GM12875 (cell line): ENCODE data around the gene ZNF532.

ENCODE experiments used
- H3K4me3 ChIP-seq: one replicate; pipeline ENCODE4 v1.5.1; 2011; ENCODE audit warnings: low read depth, low read length, control low read depth
- TF ChIP-seq, protein P1 (sequence below): IDR thresholded peaks from 2 replicates; pipeline ENCODE4 v1.5.1; 2011; ENCODE audit warnings: low read depth, mild to moderate bottlenecking, control low read depth, inconsistent platforms, low read length, moderate library complexity, borderline replicate concordance; ENCODE audit not compliant: insufficient read depth

Gene ZNF532

DNA sequence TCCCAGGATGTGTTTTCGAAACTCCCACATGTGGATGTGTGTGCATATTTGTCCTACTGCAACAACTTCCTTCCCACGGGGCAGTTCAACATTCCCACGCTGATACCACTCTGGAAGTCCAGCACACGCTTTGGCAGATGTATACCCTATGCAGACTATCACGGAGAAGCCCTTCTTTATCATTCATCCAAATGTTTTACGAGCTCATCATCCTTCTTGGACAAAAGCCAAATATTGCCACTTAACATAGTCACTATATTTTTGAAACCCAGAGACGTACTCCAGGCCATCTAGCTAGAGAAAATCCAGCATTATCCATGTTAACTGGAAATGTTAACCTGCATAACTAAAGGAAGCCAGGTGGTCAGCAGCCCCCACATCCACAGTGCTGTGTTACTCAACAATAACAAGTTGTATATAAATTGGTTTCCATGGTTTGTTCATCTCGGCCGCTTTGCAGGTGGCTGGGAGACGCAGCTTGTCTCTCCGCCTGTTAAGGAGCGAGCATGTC lies 131.5 kb downstream of the ZNF532 start:
- no peak overlapping the region for H3K4me3 ChIP-seq
- TF ChIP-seq, protein P1, sequence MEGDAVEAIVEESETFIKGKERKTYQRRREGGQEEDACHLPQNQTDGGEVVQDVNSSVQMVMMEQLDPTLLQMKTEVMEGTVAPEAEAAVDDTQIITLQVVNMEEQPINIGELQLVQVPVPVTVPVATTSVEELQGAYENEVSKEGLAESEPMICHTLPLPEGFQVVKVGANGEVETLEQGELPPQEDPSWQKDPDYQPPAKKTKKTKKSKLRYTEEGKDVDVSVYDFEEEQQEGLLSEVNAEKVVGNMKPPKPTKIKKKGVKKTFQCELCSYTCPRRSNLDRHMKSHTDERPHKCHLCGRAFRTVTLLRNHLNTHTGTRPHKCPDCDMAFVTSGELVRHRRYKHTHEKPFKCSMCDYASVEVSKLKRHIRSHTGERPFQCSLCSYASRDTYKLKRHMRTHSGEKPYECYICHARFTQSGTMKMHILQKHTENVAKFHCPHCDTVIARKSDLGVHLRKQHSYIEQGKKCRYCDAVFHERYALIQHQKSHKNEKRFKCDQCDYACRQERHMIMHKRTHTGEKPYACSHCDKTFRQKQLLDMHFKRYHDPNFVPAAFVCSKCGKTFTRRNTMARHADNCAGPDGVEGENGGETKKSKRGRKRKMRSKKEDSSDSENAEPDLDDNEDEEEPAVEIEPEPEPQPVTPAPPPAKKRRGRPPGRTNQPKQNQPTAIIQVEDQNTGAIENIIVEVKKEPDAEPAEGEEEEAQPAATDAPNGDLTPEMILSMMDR = no peak

GRCh38 chr18:58996696-58997095 lies 132.0 kb downstream of the ZNF532 start:
- H3K4me3 ChIP-seq = no peak overlapping the region
- TF ChIP-seq, protein P1 = no peak

DNA sequence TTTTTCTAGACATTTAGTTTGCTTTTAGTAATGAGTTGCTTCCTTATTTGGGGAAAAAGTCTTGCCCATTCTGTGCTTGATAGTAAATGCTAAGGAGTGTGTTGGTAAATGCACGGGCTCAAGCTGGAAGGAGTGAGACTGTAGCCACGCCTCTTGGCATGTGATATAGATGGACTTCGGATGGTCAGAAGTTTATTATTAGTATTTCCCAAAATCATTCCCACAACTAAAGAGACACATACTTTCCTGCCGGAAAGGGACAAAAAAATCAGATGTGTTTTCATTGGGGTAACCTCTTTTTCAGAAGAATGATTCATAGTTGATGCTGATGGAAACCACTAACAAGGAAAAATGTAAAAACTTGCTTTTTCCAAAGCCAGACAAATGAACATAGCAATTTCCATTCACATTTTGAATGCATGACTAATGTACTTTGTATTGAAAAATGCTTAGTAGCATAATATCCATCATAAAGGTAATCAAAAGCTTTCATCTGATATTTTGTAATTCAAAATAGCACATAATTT lies 133.2 kb downstream of the ZNF532 start:
- TF ChIP-seq, protein P1 = no peak
- H3K4me3 ChIP-seq = no peak overlapping the region

DNA sequence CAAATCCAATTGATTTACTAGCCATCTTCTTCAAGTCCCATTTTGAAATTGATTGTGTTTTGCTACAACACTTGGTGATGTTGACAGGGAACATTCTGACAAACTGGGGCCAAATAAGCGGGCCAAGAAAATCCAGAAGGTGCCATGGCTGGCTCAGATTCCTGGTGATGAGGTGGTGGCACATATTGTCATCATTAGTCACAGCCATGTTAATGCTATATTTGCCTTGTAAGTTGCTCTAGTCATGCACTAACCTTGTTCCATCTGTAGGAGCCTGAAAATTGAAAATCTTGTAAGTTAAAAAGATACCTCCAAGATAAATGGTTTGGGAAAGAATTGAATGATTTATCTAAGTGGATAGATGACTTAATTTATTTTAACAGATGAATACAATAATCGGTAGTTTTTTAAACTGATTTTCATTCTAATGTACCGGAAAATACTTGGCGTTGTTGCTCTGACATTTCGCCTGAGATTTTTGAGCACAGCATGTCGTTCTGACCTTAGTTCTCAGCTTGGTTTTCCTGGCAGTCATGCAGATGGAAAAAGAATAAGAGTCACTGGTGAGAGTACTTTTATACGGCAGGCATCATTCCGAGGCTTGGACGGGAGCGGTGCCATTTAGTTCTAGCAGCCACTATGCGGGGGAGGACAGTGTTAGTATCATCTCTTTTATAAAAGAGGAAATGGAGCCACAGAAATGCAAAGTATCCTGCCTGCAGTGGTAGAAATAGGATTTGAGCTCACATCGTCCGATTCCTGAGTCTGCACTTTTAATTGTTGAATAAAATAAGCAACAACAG lies 133.9 kb downstream of the ZNF532 start:
- H3K4me3 ChIP-seq = no peak overlapping the region
- TF ChIP-seq, protein P1 = no peak

- H3K4me3 ChIP-seq = no peak overlapping the region
- TF ChIP-seq, protein P1 = no peak
These were observed 136.5 kb downstream of the ZNF532 start for GRCh38 chr18:59001166-59001565.

- TF ChIP-seq, protein P1 = no peak
- H3K4me3 ChIP-seq = no peak overlapping the region
These were observed 137.0 kb downstream of the ZNF532 start for GRCh38 chr18:59001721-59002120.
